Measurements from ENCODE around the gene CROCC. TPM values are rescaled to one million over a fixed set of nuclear protein-coding genes. Genes with fewer than 3 reads are reported as not detected.
A peak's percentile ranks its signal among the peaks of the same experiment; 100 is the strongest.
"Not testable (repeated sequence)": the region's sequence is repeated elsewhere in the genome, so short reads cannot be mapped to it uniquely, and the experiment has no call there.

CROCC gene
- total and polyA plus RNA-seq, 9 of the 15 experiments (the other 6 are each of a cell fraction or from before 2014, with no cell fraction given), result 0.17 to 15.4 (median 7.6) TPM

DNA sequence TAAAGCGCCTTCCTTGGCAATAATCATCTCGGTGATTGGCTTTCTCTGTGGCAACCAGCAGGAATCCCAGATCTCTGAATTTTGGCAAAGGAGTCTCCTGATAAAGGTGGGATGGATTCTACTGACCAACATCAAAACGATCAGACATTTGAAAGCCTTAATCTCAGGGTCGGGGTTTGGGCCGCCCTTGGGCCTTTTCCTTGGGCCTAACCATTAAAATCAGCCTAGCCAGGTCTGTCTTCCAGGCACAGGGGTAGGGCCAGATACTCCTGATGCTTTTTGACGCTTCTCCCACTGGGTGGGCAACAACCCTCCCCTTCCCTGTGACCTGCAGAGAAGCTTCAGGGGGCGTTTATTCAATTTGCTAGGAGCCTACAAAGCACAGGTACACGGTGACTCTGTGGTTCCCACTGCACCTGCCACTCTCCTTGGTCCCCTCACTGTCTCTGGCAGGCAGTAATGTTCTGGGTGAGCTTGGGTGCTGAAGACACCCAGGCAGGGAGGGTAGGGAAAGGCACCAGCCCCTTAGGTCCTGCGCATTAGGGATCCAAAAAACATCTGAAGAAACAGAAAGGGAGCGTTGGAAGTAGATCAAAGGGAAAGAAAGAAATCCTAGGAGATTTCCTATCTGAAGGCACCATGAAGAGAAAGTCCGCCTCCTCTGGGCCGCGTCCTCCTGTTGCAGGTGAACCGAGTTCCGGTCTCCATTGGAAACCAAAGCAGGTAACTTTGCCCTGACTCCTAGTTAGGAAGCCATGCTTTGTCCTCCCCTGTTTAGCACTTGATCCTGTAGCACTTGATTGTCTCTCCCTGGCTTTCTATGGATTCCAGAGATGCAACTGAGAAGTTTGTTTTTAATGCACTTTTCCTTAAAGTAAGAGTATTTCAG, 13.6 kb upstream of the CROCC start (continued):
- TF ChIP-seq RBFOX2 (IDR thresholded peaks at IDR 0.05; ENCODE audit: low read depth, low read length) (no peak), NR1H2 (CRISPR knock-in tag; IDR thresholded peaks at IDR 0.05) (no peak)

- BruUV-seq (replicated peaks); H3K9me1 ChIP-seq (ENCODE audit: control insufficient read depth, insufficient read depth, low read length); H3K27ac ChIP-seq (ENCODE audit: extremely low read depth, low read depth, low read length); H3K36me3 ChIP-seq (ENCODE audit: control insufficient read depth, insufficient read depth, low read length); POLR2A ChIA-PET; CTCF ChIA-PET (ENCODE audit: low intra/inter-chr PET ratio); H3K4me3 ChIP-seq; H4K20me1 ChIP-seq (replicated peaks; ENCODE audit: control insufficient read depth, insufficient read depth, low read length); H3K9me3 ChIP-seq (replicated peaks; ENCODE audit: control insufficient read depth, insufficient read depth, low read depth, low read length); H3K27me3 ChIP-seq (ENCODE audit: control insufficient read depth in 2 of 2, insufficient read depth in 2 of 2, low read length in 2 of 2); H2AFZ ChIP-seq (ENCODE audit: low read depth, low read length); H3K9ac ChIP-seq (ENCODE audit: insufficient read depth in 1 of 2, low read depth in 2 of 2, low read length in 2 of 2); H3K79me2 ChIP-seq (ENCODE audit: control insufficient read depth, insufficient read depth, low read length); intact Hi-C loops (cut with micrococcal nuclease); FAIRE-seq; H3K4me2 ChIP-seq (ENCODE audit: insufficient read depth, low read length): not testable (repeated sequence)
- ATAC-seq, result peak; percentile 29
- in situ Hi-C loops (cut with MboI), result loop anchor here (25.0 kb wide), 1 partner anchor 300 kb away; the partner anchor contains the start of gene NBPF1
- TF ChIP-seq ZFP36 (IDR thresholded peaks at IDR 0.05; ENCODE audit: low read depth, low read length, partially characterized antibody) (peak; percentile 83), RBM25 (IDR thresholded peaks at IDR 0.05; ENCODE audit: low read depth, low read length, severe bottlenecking) (peak; percentile 94), HDAC2 (IDR thresholded peaks at IDR 0.05) (0 out of 2 replicates have a peak, but pooled peaks have one; percentile 45), KDM1A (IDR thresholded peaks at IDR 0.05) (0 out of 4 replicates have a peak, but pooled peaks of 1 of the 2 experiments have one; percentile 20), BCOR (IDR thresholded peaks at IDR 0.05) (peak; percentile 88)
- TF ChIP-seq, protein P1, sequence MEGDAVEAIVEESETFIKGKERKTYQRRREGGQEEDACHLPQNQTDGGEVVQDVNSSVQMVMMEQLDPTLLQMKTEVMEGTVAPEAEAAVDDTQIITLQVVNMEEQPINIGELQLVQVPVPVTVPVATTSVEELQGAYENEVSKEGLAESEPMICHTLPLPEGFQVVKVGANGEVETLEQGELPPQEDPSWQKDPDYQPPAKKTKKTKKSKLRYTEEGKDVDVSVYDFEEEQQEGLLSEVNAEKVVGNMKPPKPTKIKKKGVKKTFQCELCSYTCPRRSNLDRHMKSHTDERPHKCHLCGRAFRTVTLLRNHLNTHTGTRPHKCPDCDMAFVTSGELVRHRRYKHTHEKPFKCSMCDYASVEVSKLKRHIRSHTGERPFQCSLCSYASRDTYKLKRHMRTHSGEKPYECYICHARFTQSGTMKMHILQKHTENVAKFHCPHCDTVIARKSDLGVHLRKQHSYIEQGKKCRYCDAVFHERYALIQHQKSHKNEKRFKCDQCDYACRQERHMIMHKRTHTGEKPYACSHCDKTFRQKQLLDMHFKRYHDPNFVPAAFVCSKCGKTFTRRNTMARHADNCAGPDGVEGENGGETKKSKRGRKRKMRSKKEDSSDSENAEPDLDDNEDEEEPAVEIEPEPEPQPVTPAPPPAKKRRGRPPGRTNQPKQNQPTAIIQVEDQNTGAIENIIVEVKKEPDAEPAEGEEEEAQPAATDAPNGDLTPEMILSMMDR (IDR thresholded peaks at IDR 0.05 in 2 of 3, conservative IDR thresholded peaks at IDR 0.05 in 1 of 3; ENCODE audit: insufficient read depth in 2 of 3, low read depth in 1 of 3, low read length in 3 of 3), result peak; percentile 23 to 59 (median 25); a peak in 5 of 6 replicates
- 67% methylated on average over 6 of the region's 8 CpGs for WGBS (ENCODE audit: insufficient coverage, low coverage, missing lambda C conversion rate)
- H3K4me1 ChIP-seq (replicated peaks in 1 of 2; ENCODE audit: control insufficient read depth in 2 of 2, insufficient read depth in 2 of 2, low read length in 2 of 2), result peaks cover 3 to 21% of the 10 kb centered on the region in 2 experiments; a peak in 3 of 5 replicates
- peak in 1 of 4 experiments; percentile 33 for DNase-seq (ENCODE audit: extremely low read depth in 1 of 4, low spot score in 3 of 4)
These were observed 9.6 kb upstream of the CROCC start for GRCh38 chr1:16911851-16912721.

DNA sequence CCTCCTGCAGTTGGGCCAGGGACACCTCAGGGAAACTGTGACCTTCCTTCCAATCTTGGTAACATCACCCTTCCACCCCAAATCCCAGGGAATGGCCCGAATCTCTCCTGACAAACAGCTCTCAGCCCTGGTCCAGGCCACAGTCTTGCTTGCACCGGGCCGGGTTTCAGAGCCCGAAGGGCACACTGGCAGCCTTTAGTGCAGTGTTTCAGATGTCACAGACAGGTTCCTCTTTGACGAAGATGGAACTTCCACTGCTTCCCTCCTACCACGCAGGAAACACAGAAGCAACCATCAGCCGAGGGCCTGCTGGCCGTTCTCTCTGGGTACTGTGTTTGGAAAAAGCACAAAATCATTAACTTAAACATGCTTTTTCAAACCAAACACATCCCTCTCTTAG, 9.0 kb upstream of the CROCC start:
- ATAC-seq; H3K27me3 ChIP-seq (ENCODE audit: control insufficient read depth in 2 of 2, insufficient read depth in 2 of 2, low read length in 2 of 2); H3K27ac ChIP-seq (ENCODE audit: extremely low read depth, low read depth, low read length); H3K4me3 ChIP-seq; intact Hi-C loops (cut with micrococcal nuclease); FAIRE-seq; H3K36me3 ChIP-seq (ENCODE audit: control insufficient read depth, insufficient read depth, low read length); H4K20me1 ChIP-seq (replicated peaks; ENCODE audit: control insufficient read depth, insufficient read depth, low read length); CTCF ChIA-PET (ENCODE audit: low intra/inter-chr PET ratio); H3K4me2 ChIP-seq (ENCODE audit: insufficient read depth, low read length); H3K9me1 ChIP-seq (ENCODE audit: control insufficient read depth, insufficient read depth, low read length); H3K9me3 ChIP-seq (replicated peaks; ENCODE audit: control insufficient read depth, insufficient read depth, low read depth, low read length); H3K79me2 ChIP-seq (ENCODE audit: control insufficient read depth, insufficient read depth, low read length); H3K9ac ChIP-seq (ENCODE audit: insufficient read depth in 1 of 2, low read depth in 2 of 2, low read length in 2 of 2); BruUV-seq (replicated peaks); DNase-seq (ENCODE audit: extremely low read depth in 1 of 4, low spot score in 3 of 4); H2AFZ ChIP-seq (ENCODE audit: low read depth, low read length): not testable (repeated sequence)
- POLR2A ChIA-PET, result interaction anchor here (0.8 kb wide), 1 partner anchor 16 kb away, joined by 3 read pairs; no protein-coding TSS in a partner anchor
- 82% methylated on average over 8 of the region's 8 CpGs for WGBS (ENCODE audit: insufficient coverage, low coverage, missing lambda C conversion rate)
- in situ Hi-C loops (cut with MboI), result loop anchor here (25.0 kb wide), 1 partner anchor 300 kb away; the partner anchor contains the start of gene NBPF1
- H3K4me1 ChIP-seq (replicated peaks in 1 of 2; ENCODE audit: control insufficient read depth in 2 of 2, insufficient read depth in 2 of 2, low read length in 2 of 2), result peaks cover 3 to 21% of the 10 kb centered on the region in 2 experiments; a peak in 3 of 5 replicates
